ENCODE data around the gene PITX1.
"Not testable (repeated sequence)": the region's sequence is repeated elsewhere in the genome, so short reads cannot be mapped to it uniquely, and the experiment has no call there.

The PITX1 gene

GRCh38 chr5:135008981-135009735 lies 24.9 kb downstream of the PITX1 start:
- H3K4me3 ChIP-seq (ENCODE audit: low read length) = no peak overlapping the region
- TF ChIP-seq ZNF274 (IDR thresholded peaks at IDR 0.05; ENCODE audit: low read depth, low read length) = no peak

GRCh38 chr5:135008556-135008955 lies 25.5 kb downstream of the PITX1 start:
- H3K4me3 ChIP-seq (ENCODE audit: low read length) = no peak overlapping the region
- no peak for TF ChIP-seq ZNF274 (IDR thresholded peaks at IDR 0.05; ENCODE audit: low read depth, low read length)

GRCh38 chr5:135007749-135008363 lies 26.2 kb downstream of the PITX1 start:
- TF ChIP-seq ZNF274 (IDR thresholded peaks at IDR 0.05; ENCODE audit: low read depth, low read length) = no peak
- H3K4me3 ChIP-seq (ENCODE audit: low read length) = no peak overlapping the region

GRCh38 chr5:135007305-135007704 lies 26.7 kb downstream of the PITX1 start:
- H3K4me3 ChIP-seq (ENCODE audit: low read length) = no peak overlapping the region
- no peak for TF ChIP-seq ZNF274 (IDR thresholded peaks at IDR 0.05; ENCODE audit: low read depth, low read length)

- no peak overlapping the region for H3K4me3 ChIP-seq (ENCODE audit: low read length)
- TF ChIP-seq ZNF274 (IDR thresholded peaks at IDR 0.05; ENCODE audit: low read depth, low read length) = no peak
These were observed 29.0 kb downstream of the PITX1 start for GRCh38 chr5:135005076-135005475.

- no peak overlapping the region for H3K4me3 ChIP-seq (ENCODE audit: low read length)
- no peak for TF ChIP-seq ZNF274 (IDR thresholded peaks at IDR 0.05; ENCODE audit: low read depth, low read length)
These were observed 29.7 kb downstream of the PITX1 start for GRCh38 chr5:135004376-135004775.

- not testable (repeated sequence) for H3K4me3 ChIP-seq (ENCODE audit: low read length)
These were observed 36.0 kb downstream of the PITX1 start for GRCh38 chr5:134998068-134998467.

- no peak for TF ChIP-seq ZNF274 (IDR thresholded peaks at IDR 0.05; ENCODE audit: low read depth, low read length)
- H3K4me3 ChIP-seq (ENCODE audit: low read length) = no peak overlapping the region
These were observed 37.0 kb downstream of the PITX1 start for GRCh38 chr5:134997015-134997414.

- no peak for TF ChIP-seq ZNF274 (IDR thresholded peaks at IDR 0.05; ENCODE audit: low read depth, low read length)
- H3K4me3 ChIP-seq (ENCODE audit: low read length) = no peak overlapping the region
These were observed 38.1 kb downstream of the PITX1 start for GRCh38 chr5:134995850-134996402.

- no peak for TF ChIP-seq ZNF274 (IDR thresholded peaks at IDR 0.05; ENCODE audit: low read depth, low read length)
These were observed 39.4 kb downstream of the PITX1 start for GRCh38 chr5:134994560-134995156.

GRCh38 chr5:134993161-134993560 lies 40.9 kb downstream of the PITX1 start:
- no peak for TF ChIP-seq ZNF274 (IDR thresholded peaks at IDR 0.05; ENCODE audit: low read depth, low read length)
- H3K4me3 ChIP-seq (ENCODE audit: low read length) = no peak overlapping the region

More at GRCh38 chr5:134994560-134995156, 39.4 kb downstream of the PITX1 start:
- no peak overlapping the region for H3K4me3 ChIP-seq (ENCODE audit: low read length)

GRCh38 chr5:134992148-134992547 lies 41.9 kb downstream of the PITX1 start:
- no peak overlapping the region for H3K4me3 ChIP-seq (ENCODE audit: low read length)
- no peak for TF ChIP-seq ZNF274 (IDR thresholded peaks at IDR 0.05; ENCODE audit: low read depth, low read length)

GRCh38 chr5:134990183-134990582 lies 43.8 kb downstream of the PITX1 start:
- not testable (repeated sequence) for H3K4me3 ChIP-seq (ENCODE audit: low read length)

GRCh38 chr5:134989266-134989830 lies 44.7 kb downstream of the PITX1 start:
- no peak for TF ChIP-seq ZNF274 (IDR thresholded peaks at IDR 0.05; ENCODE audit: low read depth, low read length)
- H3K4me3 ChIP-seq (ENCODE audit: low read length) = no peak overlapping the region

- no peak for TF ChIP-seq ZNF274 (IDR thresholded peaks at IDR 0.05; ENCODE audit: low read depth, low read length)
- no peak overlapping the region for H3K4me3 ChIP-seq (ENCODE audit: low read length)
These were observed 51.8 kb downstream of the PITX1 start for GRCh38 chr5:134982230-134982629.
